Ascending aorta (tissue), 2 donors: ENCODE results near the gene CFAP90. TPM values are rescaled to one million over a fixed set of nuclear protein-coding genes. Genes with fewer than 3 reads are reported as not detected.

Source experiments
- DNase-seq, 2 donors: peaks; one replicate each; pipeline ENCODE4 v3.0.0-alpha.2; 2019; ENCODE audit warnings: low spot score in 2 of 2
- H3K27ac ChIP-seq, 2 donors: fragments of 200-600 bp; sonication (generic); one replicate each; pipeline ENCODE4 v1.5.1; 2016 to 2017; ENCODE audit warnings: mild to moderate bottlenecking in 1 of 2
- H3K27me3 ChIP-seq: fragments of 200-600 bp; sonication (generic); one replicate; pipeline ENCODE4 v1.5.1; 2017
- H3K36me3 ChIP-seq, 2 donors: fragments of 200-600 bp; sonication (generic); one replicate each; pipeline ENCODE4 v1.5.1; 2016
- H3K4me1 ChIP-seq, 2 donors: fragments of 200-600 bp; sonication (generic); one replicate each; pipeline ENCODE4 v1.5.1; 2016 to 2017; ENCODE audit warnings: mild to moderate bottlenecking in 1 of 2
- H3K4me3 ChIP-seq, 2 donors: fragments of 200-600 bp; sonication (generic); one replicate each; pipeline ENCODE4 v1.5.1; 2016 to 2017; ENCODE audit warnings: mild to moderate bottlenecking in 1 of 2
- H3K9me3 ChIP-seq, 2 donors: fragments of 200-600 bp; sonication (generic); one replicate each; pipeline ENCODE4 v1.5.1; 2016
- CTCF ChIP-seq, 3 experiments: fragments of 200-600 bp in 2 of 3; fragments of 450-650 bp in 1 of 3; sonication (generic) in 2 of 3; IDR thresholded peaks; one replicate each; pipeline ENCODE4 v1.5.1; 2016 to 2019; ENCODE audit warnings: antibody characterized with exemption in 3 of 3, mild to moderate bottlenecking in 1 of 3, moderate library complexity in 1 of 3
- intact Hi-C: fragments of 100-400 bp; cut with DNase I; formaldehyde crosslinking; loops from one replicate; pipeline ENCODE4 v1.15.1; 2023
- total RNA-seq: library from RNA; depleted of rRNA; stranded (reverse); fragments of >200 nt; gene quantifications from one replicate; pipeline ENCODE4 v1.1.0, GENCODE V29; 2016

CFAP90 gene
- total RNA-seq, 1 donor from 2014 or later: not detected

DNA sequence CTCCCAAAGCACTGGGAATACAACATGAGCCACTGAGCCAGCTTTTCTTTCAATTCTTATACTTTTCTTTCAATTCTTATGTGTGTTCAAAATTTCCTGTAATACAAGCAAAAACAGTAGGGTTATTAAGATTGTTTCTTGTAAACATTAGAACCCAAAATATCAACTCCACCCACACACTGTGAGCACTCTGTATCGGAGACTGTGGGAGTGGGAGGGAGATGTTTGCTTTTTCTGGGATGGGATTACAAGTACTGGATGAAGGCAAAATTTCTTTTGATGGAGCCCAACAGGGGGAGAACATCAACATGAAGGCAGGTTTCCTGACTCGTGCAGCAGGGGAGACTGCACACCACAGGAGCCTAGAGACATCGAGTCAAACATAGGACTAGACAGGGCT is 4.7 kb upstream of the CFAP90 start:
- TF ChIP-seq CTCF (IDR thresholded peaks at IDR 0.05): no peak
- H3K9me3 ChIP-seq: no peaks in the 10 kb centered on the region
- H3K27me3 ChIP-seq: no peaks in the 10 kb centered on the region
- no peak overlapping the region for H3K27ac ChIP-seq
- intact Hi-C loops: loop anchor here (10.0 kb wide), 1 partner anchor 461 kb away; the partner anchor contains the start of gene ADCY2
- no peaks in the 10 kb centered on the region for H3K4me1 ChIP-seq
- H3K36me3 ChIP-seq: peaks cover 14 to 15% of the 10 kb centered on the region in 2 donors
- no peak for DNase-seq
- H3K4me3 ChIP-seq: no peak overlapping the region

DNA sequence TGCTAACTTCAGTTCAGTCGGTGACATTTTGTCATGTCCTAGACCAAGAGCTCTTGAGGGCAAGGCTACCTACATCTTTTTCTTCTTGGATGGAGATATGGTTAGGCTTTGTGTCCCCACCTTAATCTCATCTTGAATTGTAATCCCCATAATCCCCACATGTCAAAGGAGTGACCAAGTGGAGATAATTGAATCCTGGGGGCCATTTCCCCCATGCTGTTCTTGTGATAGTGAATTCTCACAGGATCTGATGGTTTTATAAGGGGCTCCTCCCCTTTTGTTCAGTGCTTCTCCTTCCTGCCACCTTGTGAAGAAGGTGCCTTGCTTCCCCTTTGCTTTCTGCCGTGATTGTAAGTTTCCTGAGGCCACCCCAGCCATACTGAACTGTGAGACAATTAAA is 2.1 kb upstream of the CFAP90 start:
- intact Hi-C loops: loop anchor here (10.0 kb wide), 1 partner anchor 458 kb away; the partner anchor contains the start of gene ADCY2
- DNase-seq: no peak
- Histone ChIP-seq H3K4me3 (no peak overlapping the region), H3K36me3 (peaks cover 0 to 2% of the 10 kb centered on the region in 2 donors), H3K27me3 (peaks cover 5% of the 10 kb centered on the region), H3K9me3 (no peaks in the 10 kb centered on the region), H3K27ac (no peak overlapping the region), H3K4me1 (peaks cover 3 to 4% of the 10 kb centered on the region in 2 donors)
- TF ChIP-seq CTCF (IDR thresholded peaks at IDR 0.05): no peak

DNA sequence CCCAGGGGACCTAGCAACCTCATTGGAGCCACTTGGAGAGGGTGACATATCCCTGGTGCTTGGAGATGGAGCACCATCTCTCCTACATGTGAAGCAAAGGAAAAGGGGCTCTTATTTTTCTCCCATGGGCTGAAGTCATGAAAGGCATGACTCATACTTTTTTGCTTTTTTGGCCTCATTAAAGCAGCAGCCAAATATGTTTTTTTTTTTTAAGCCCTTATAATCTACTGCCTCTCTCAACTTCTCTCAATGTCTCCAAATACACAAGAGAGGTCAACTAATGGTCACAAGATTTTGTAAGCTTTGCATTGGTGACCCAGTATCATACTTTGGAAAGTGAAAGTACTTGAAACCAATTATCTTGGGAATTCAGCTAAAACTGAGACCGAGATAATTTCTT is 1.6 kb upstream of the CFAP90 start:
- Histone ChIP-seq H3K4me3 (no peak overlapping the region), H3K4me1 (peaks cover 3 to 4% of the 10 kb centered on the region in 2 donors), H3K36me3 (no peaks in the 10 kb centered on the region), H3K27me3 (peaks cover 5% of the 10 kb centered on the region), H3K27ac (no peak overlapping the region), H3K9me3 (no peaks in the 10 kb centered on the region)
- intact Hi-C loops: loop anchor here (10.0 kb wide), 1 partner anchor 458 kb away; the partner anchor contains the start of gene ADCY2
- no peak for DNase-seq
- TF ChIP-seq CTCF (IDR thresholded peaks at IDR 0.05): no peak

DNA sequence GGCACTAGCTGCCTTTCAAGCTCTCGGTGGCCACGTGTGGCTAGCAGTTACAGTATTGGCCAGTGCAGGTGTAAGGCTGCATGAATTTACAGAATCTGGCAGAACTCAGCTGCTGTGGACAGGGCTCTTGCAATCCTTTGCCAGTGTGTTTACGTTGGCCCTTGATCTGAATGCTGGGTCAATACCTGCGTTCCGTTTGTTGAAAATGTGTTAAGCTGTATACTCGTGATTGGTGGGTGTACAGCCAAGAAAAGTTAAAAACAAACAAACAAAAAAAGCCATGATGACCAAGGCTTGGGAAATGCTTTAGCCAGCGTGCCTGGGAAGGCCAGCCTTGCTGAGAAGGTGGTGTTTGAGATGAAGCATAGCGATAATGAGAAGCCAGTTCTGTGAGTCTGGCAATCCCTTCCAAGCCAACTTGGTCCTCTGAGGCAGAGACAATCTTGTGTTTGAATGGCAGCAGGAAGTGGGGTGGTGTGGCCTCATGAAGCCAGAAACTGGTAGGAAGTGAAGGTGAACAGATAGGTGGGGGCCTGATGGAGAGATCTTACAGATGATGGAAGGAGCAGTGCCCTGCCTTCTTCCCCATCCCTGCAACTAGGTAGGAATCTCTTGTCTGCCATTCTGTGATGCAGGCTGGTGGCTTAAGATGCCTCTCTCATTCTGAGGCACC is 820 bp upstream of the CFAP90 start:
- TF ChIP-seq CTCF (IDR thresholded peaks at IDR 0.05): no peak
- Histone ChIP-seq H3K4me3 (no peak overlapping the region), H3K36me3 (no peaks in the 10 kb centered on the region), H3K4me1 (peaks cover 3 to 4% of the 10 kb centered on the region in 2 donors), H3K9me3 (no peaks in the 10 kb centered on the region), H3K27me3 (peaks cover 5% of the 10 kb centered on the region), H3K27ac (no peak overlapping the region)
- DNase-seq: no peak
- intact Hi-C loops: loop anchor here (10.0 kb wide), 1 partner anchor 457 kb away; the partner anchor contains the start of gene ADCY2

DNA sequence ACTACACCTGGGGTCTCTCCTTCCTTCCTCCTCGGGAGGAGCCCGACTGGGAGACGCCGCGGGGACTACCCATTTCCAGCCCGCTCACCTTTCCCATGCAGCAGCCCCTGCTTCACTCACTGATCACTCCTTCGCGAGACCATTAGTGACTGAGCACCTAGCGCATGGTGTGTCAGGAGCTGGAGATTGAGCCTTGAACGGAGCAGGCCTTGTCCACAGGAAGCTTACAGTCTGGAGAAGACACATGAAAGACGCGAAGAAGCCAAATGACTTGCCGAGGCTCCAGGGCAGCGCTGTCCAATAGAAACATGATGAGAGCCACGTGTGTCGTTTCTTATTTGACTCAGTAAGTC is 283 bp upstream of the CFAP90 start:
- TF ChIP-seq CTCF (IDR thresholded peaks at IDR 0.05): no peak
- Histone ChIP-seq H3K27ac (no peak overlapping the region), H3K9me3 (no peaks in the 10 kb centered on the region), H3K27me3 (peaks cover 5% of the 10 kb centered on the region), H3K4me1 (peaks cover 3 to 4% of the 10 kb centered on the region in 2 donors), H3K36me3 (no peaks in the 10 kb centered on the region), H3K4me3 (peak overlapping the region; percentile 58 to 73)
- DNase-seq: no peak
- intact Hi-C loops: loop anchor here (10.0 kb wide), 1 partner anchor 456 kb away; the partner anchor contains the start of gene ADCY2
